Cardiac muscle cell (in vitro differentiated cells and primary cell): ENCODE results near the gene DHH. TPM values are rescaled to one million over a fixed set of nuclear protein-coding genes. Genes with fewer than 3 reads are reported as not detected.

Experiments
- DNase-seq, 2 donors: peaks; one replicate each; pipeline versions ENCODE4 v3.0.0 to v3.0.0-alpha.2; 2010 to 2017; ENCODE audit warnings: low read depth in 1 of 2, low spot score in 1 of 2
- H3K27ac ChIP-seq: fragments of 200-600 bp; sonication (generic); 2 replicates; pipeline ENCODE4 v1.5.1; 2016
- H3K27me3 ChIP-seq: fragments of 200-600 bp; sonication (generic); 2 replicates; pipeline ENCODE4 v1.6.0; 2016; ENCODE audit warnings: control low read depth
- H3K36me3 ChIP-seq: fragments of 200-600 bp; sonication (generic); 2 replicates; pipeline ENCODE4 v1.5.1; 2016; ENCODE audit warnings: control low read depth
- H3K4me1 ChIP-seq: fragments of 200-600 bp; sonication (generic); 2 replicates; pipeline ENCODE4 v1.8.1; 2017; ENCODE audit warnings: low read depth, mild to moderate bottlenecking, mixed run types
- H3K4me3 ChIP-seq: fragments of 200-600 bp; sonication (generic); 2 replicates; pipeline ENCODE4 v1.5.1; 2016; ENCODE audit warnings: mild to moderate bottlenecking
- H3K9me3 ChIP-seq: fragments of 200-600 bp; sonication (generic); 2 replicates; pipeline ENCODE4 v1.5.1; 2017; ENCODE audit warnings: low read depth, mild to moderate bottlenecking, control low read depth
- CTCF ChIP-seq: IDR thresholded peaks from 2 replicates; pipeline ENCODE4 v1.5.1; 2012; ENCODE audit warnings: low read depth, mild to moderate bottlenecking, low read length
- polyA plus RNA-seq: library from polyadenylated mRNA; unstranded; fragments of >200 nt; fragmentation: Nextera tagmentation; extraction: Ambion mirVana; gene quantifications from 2 replicates; pipeline ENCODE4 v1.2.1, GENCODE V29; 2016
- total RNA-seq: library from RNA; depleted of rRNA; stranded (reverse); fragments of >200 nt; gene quantifications from 2 replicates; pipeline ENCODE4 v1.2.3, GENCODE V29; 2016

DHH gene
- total and polyA plus RNA-seq, 2 experiments from 2014 or later = 0.36 TPM; not detected in 1

GRCh38 chr12:49041881-49042484 is 52.6 kb downstream of the DHH start:
- H3K4me1 ChIP-seq = no peaks in the 10 kb centered on the region
- H3K9me3 ChIP-seq = no peaks in the 10 kb centered on the region
- no peak overlapping the region for H3K4me3 ChIP-seq
- DNase-seq = no peak
- no peaks in the 10 kb centered on the region for H3K27me3 ChIP-seq
- H3K36me3 ChIP-seq = peaks cover 70% of the 10 kb centered on the region
- no peak for TF ChIP-seq CTCF
- no peak overlapping the region for H3K27ac ChIP-seq

- H3K27me3 ChIP-seq = no peaks in the 10 kb centered on the region
- no peak for TF ChIP-seq CTCF
- no peak for DNase-seq
- no peak overlapping the region for H3K4me3 ChIP-seq
- no peaks in the 10 kb centered on the region for H3K9me3 ChIP-seq
- H3K4me1 ChIP-seq = no peaks in the 10 kb centered on the region
- H3K27ac ChIP-seq = no peak overlapping the region
- peaks cover 66% of the 10 kb centered on the region for H3K36me3 ChIP-seq
Measured at GRCh38 chr12:49041036-49041880, 53.3 kb downstream of the DHH start.

GRCh38 chr12:49040364-49040855 is 54.2 kb downstream of the DHH start:
- no peak for DNase-seq
- H3K36me3 ChIP-seq = peaks cover 64% of the 10 kb centered on the region
- TF ChIP-seq CTCF = no peak

GRCh38 chr12:49039421-49040363 is 54.9 kb downstream of the DHH start:
- no peak for DNase-seq

More at GRCh38 chr12:49040364-49040855, 54.2 kb downstream of the DHH start:
- H3K9me3 ChIP-seq = no peaks in the 10 kb centered on the region
- H3K27ac ChIP-seq = no peak overlapping the region
- H3K4me3 ChIP-seq = no peak overlapping the region
- H3K4me1 ChIP-seq = no peaks in the 10 kb centered on the region
- no peaks in the 10 kb centered on the region for H3K27me3 ChIP-seq

More at GRCh38 chr12:49039421-49040363, 54.9 kb downstream of the DHH start:
- Histone ChIP-seq H3K27ac (no peak overlapping the region), H3K4me3 (no peak overlapping the region), H3K4me1 (no peaks in the 10 kb centered on the region), H3K36me3 (peaks cover 66% of the 10 kb centered on the region), H3K27me3 (no peaks in the 10 kb centered on the region), H3K9me3 (no peaks in the 10 kb centered on the region)
- TF ChIP-seq CTCF = no peak
